HG02973 (cell line): ENCODE measurements around the gene CTNNBL1.
"Not testable (repeated sequence)": the region's sequence is repeated elsewhere in the genome, so short reads cannot be mapped to it uniquely, and the experiment has no call there.

Source experiments
- ATAC-seq: cut with Tn5 transposase; IDR thresholded peaks from one replicate; pipeline ENCODE4 v1.9.1; 2021; ENCODE audit warnings: moderate library complexity; ENCODE audit not compliant: unreplicated experiment

CTNNBL1 gene

GRCh38 chr20:37848706-37849105, 154.9 kb downstream of the CTNNBL1 start:
- ATAC-seq: no peak

- no peak for ATAC-seq
These were observed 155.3 kb downstream of the CTNNBL1 start for GRCh38 chr20:37849156-37849555.

GRCh38 chr20:37849566-37849965, 155.7 kb downstream of the CTNNBL1 start:
- ATAC-seq: no peak

GRCh38 chr20:37850036-37850592, 156.3 kb downstream of the CTNNBL1 start:
- no peak for ATAC-seq

- no peak for ATAC-seq
These were observed 157.0 kb downstream of the CTNNBL1 start for GRCh38 chr20:37850724-37851355.

- ATAC-seq: no peak
These were observed 158.8 kb downstream of the CTNNBL1 start for GRCh38 chr20:37852666-37853065.

GRCh38 chr20:37853823-37854375, 160.1 kb downstream of the CTNNBL1 start:
- no peak for ATAC-seq

- ATAC-seq: not testable (repeated sequence)
These were observed 162.2 kb downstream of the CTNNBL1 start for GRCh38 chr20:37856034-37856433.

GRCh38 chr20:37856932-37857660, 163.3 kb downstream of the CTNNBL1 start:
- no peak for ATAC-seq

GRCh38 chr20:37859406-37860171, 165.8 kb downstream of the CTNNBL1 start:
- no peak for ATAC-seq

GRCh38 chr20:37863289-37863688, 169.5 kb downstream of the CTNNBL1 start:
- ATAC-seq: no peak

- ATAC-seq: no peak
These were observed 170.5 kb downstream of the CTNNBL1 start for GRCh38 chr20:37864298-37864697.

GRCh38 chr20:37866051-37866450, 172.2 kb downstream of the CTNNBL1 start:
- no peak for ATAC-seq

GRCh38 chr20:37867289-37868195, 173.7 kb downstream of the CTNNBL1 start:
- ATAC-seq: no peak

GRCh38 chr20:37868851-37869333, 175.1 kb downstream of the CTNNBL1 start:
- no peak for ATAC-seq

- no peak for ATAC-seq
These were observed 175.6 kb downstream of the CTNNBL1 start for GRCh38 chr20:37869334-37869861.

GRCh38 chr20:37870294-37870693, 176.5 kb downstream of the CTNNBL1 start:
- no peak for ATAC-seq

GRCh38 chr20:37871751-37872150, 177.9 kb downstream of the CTNNBL1 start:
- no peak for ATAC-seq

- no peak for ATAC-seq
These were observed 178.3 kb downstream of the CTNNBL1 start for GRCh38 chr20:37872161-37872560.

GRCh38 chr20:37873884-37874283, 180.1 kb downstream of the CTNNBL1 start:
- ATAC-seq: no peak
